A549 (cell line): Measurements from ENCODE around the gene KLHL29.

Experiments used
- CHD2 ChIP-seq: fragments of 150-350 bp; IDR thresholded peaks from 2 replicates; pipeline ENCODE4 v1.6.1; 2014; ENCODE audit warnings: low read length; ENCODE audit not compliant: partially characterized antibody
- FOSB ChIP-seq: fragments of 250-450 bp; sonication (Bioruptor Pico); IDR thresholded peaks from 2 replicates; pipeline ENCODE4 v1.5.0; 2020; ENCODE audit warnings: mild to moderate bottlenecking, moderate library complexity
- HOXB13 ChIP-seq: fragments of 250-450 bp; sonication (Bioruptor Pico); IDR thresholded peaks from 2 replicates; pipeline ENCODE4 v1.5.0; 2020; ENCODE audit warnings: low read depth, mild to moderate bottlenecking, moderate library complexity
- RAD21 ChIP-seq, 2 experiments: fragments of >200 bp in 1 of 2; sonication (Bioruptor Twin) in 1 of 2; formaldehyde crosslinking in 1 of 2; IDR thresholded peaks in 1 of 2; conservative IDR thresholded peaks in 1 of 2; 2 replicates in 1 of 2; 3 replicates in 1 of 2; pipeline ENCODE4 v1.6.1; 2012 to 2018; ENCODE audit warnings: inconsistent platforms in 1 of 2
- ZFP36 ChIP-seq: fragments of 450-650 bp; IDR thresholded peaks from 2 replicates; pipeline ENCODE4 v1.6.1; 2014; ENCODE audit warnings: borderline replicate concordance; ENCODE audit not compliant: partially characterized antibody
- TF ChIP-seq, protein P1 (sequence below): fragments of >200 bp; sonication (Bioruptor Twin); formaldehyde crosslinking; IDR thresholded peaks from 3 replicates; pipeline ENCODE4 v1.5.1; 2016

DNA sequence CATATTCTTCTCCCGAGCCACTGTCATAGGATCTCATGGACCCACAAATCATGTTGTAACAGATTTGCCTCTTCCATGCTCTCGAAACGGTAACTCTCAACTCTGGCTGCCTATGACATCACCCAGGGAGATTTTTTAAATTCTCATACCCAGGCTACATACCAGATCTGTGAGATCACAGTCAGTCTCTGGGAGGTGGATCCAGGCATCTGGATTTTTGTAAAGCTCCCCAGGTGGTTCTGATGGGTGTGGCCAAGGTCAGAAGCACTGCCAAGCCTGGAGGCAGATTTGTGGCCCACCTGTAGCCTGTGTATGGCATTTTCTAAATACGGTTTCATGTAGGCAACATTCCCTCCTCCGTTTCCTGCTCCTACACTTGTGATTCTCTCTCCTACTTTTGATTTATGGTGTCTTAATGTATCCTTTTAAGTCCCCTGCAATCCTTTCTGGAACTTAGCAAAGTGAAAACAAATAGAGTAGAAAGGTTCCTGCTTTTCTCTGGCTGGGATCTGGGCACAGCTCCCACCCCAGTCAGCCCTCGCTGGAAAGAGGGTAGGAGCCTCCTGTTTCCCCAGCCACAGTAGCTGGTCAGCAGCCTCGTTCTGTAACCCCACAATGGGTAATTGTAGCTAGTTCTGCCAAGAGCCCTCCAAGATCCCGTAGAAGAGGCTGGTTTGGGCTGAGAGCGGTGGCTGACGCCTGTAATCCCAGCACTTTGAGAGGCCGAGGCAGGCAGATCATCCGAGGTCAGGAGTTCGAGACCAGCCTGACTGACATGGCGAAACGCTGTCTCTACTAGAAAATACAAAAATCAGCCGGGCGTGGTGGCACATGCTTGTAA is 96.2 kb downstream of the KLHL29 start:
- TF ChIP-seq ZFP36, result no peak
- no peak for TF ChIP-seq FOSB (CRISPR knock-in tag)
- no peak for TF ChIP-seq CHD2
- TF ChIP-seq RAD21 (conservative IDR thresholded peaks at IDR 0.05 in 1 of 2, IDR thresholded peaks at IDR 0.05 in 1 of 2), result no peak
- TF ChIP-seq, protein P1, sequence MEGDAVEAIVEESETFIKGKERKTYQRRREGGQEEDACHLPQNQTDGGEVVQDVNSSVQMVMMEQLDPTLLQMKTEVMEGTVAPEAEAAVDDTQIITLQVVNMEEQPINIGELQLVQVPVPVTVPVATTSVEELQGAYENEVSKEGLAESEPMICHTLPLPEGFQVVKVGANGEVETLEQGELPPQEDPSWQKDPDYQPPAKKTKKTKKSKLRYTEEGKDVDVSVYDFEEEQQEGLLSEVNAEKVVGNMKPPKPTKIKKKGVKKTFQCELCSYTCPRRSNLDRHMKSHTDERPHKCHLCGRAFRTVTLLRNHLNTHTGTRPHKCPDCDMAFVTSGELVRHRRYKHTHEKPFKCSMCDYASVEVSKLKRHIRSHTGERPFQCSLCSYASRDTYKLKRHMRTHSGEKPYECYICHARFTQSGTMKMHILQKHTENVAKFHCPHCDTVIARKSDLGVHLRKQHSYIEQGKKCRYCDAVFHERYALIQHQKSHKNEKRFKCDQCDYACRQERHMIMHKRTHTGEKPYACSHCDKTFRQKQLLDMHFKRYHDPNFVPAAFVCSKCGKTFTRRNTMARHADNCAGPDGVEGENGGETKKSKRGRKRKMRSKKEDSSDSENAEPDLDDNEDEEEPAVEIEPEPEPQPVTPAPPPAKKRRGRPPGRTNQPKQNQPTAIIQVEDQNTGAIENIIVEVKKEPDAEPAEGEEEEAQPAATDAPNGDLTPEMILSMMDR, result no peak
- no peak for TF ChIP-seq HOXB13 (CRISPR knock-in tag)
